ENCODE data around the gene ADCY4. TPM values are rescaled to one million over a fixed set of nuclear protein-coding genes. Genes with fewer than 3 reads are reported as not detected.

The ADCY4 gene
- polyA plus RNA-seq, 3 donors, result 0.69 to 11.9 (median 0.70) TPM

- Histone ChIP-seq H3K36me3 (replicated peaks in 1 of 2; ENCODE audit: control insufficient read depth in 1 of 2, insufficient read depth in 2 of 2, low read length in 2 of 2) (peaks cover 3 to 7% of the 10 kb centered on the region in 2 donors), H3K9ac (ENCODE audit: insufficient read depth, low read length, poor library complexity, severe bottlenecking) (no peak overlapping the region), H3K4me2 (replicated peaks; ENCODE audit: extremely low read depth, low read length, poor library complexity, severe bottlenecking) (no peak overlapping the region), H3K79me2 (ENCODE audit: insufficient read depth, low read length) (peaks cover 18% of the 10 kb centered on the region), H3K9me3 (replicated peaks in 1 of 2; ENCODE audit: control insufficient read depth in 1 of 2, insufficient read depth in 1 of 2, low read length in 2 of 2) (no peaks in the 10 kb centered on the region), H3K27me3 (ENCODE audit: control insufficient read depth in 2 of 2, insufficient read depth in 2 of 2, low read length in 2 of 2) (peaks cover 0 to 6% of the 10 kb centered on the region in 2 donors), H4K20me1 (ENCODE audit: insufficient read depth, low read length) (peaks cover 11% of the 10 kb centered on the region), H3K27ac (ENCODE audit: low read depth in 1 of 2, low read length in 2 of 2) (no peak overlapping the region), H3K4me3 (replicated peaks in 1 of 3; ENCODE audit: low read depth in 2 of 3, low read length in 3 of 3) (no peak overlapping the region), H3K4me1 (ENCODE audit: control insufficient read depth in 1 of 2, insufficient read depth in 2 of 2, low read length in 2 of 2) (peaks cover 25 to 39% of the 10 kb centered on the region in 2 donors), H2AFZ (ENCODE audit: insufficient read depth, low read depth, low read length, poor library complexity, severe bottlenecking) (no peak overlapping the region)
- intact Hi-C loops (cut with micrococcal nuclease), result no loop called here
- H3K4me1 Mint-ChIP-seq, result peaks cover 38% of the 10 kb centered on the region
- TF ChIP-seq CTCF (IDR thresholded peaks at IDR 0.05), result no peak
- H3K27me3 Mint-ChIP-seq (ENCODE audit: low read depth in 3 of 3), result peaks cover 0 to 5% (median 1%) of the 10 kb centered on the region in 3 donors
- no CpG with 5 or more reads among the region's 4 CpGs for WGBS (ENCODE audit: insufficient coverage)
- peaks cover 7 to 9% of the 10 kb centered on the region in 2 donors for H3K36me3 Mint-ChIP-seq
- H3K27ac Mint-ChIP-seq, result no peak overlapping the region
- H3K4me3 Mint-ChIP-seq, result no peak overlapping the region
- H3K9me3 Mint-ChIP-seq, result no peaks in the 10 kb centered on the region
- no peak for DNase-seq
These were observed 8.0 kb upstream of the ADCY4 start for GRCh38 chr14:24342889-24343288.

- H3K27ac Mint-ChIP-seq, result no peak overlapping the region
- H3K4me3 Mint-ChIP-seq, result no peak overlapping the region
- Histone ChIP-seq H3K27ac (ENCODE audit: low read depth in 1 of 2, low read length in 2 of 2) (no peak overlapping the region), H3K27me3 (ENCODE audit: control insufficient read depth in 2 of 2, insufficient read depth in 2 of 2, low read length in 2 of 2) (peaks cover 0 to under 1% of the 10 kb centered on the region in 2 donors), H3K9ac (ENCODE audit: insufficient read depth, low read length, poor library complexity, severe bottlenecking) (no peak overlapping the region), H3K79me2 (ENCODE audit: insufficient read depth, low read length) (peaks cover 21% of the 10 kb centered on the region), H3K9me3 (replicated peaks in 1 of 2; ENCODE audit: control insufficient read depth in 1 of 2, insufficient read depth in 1 of 2, low read length in 2 of 2) (no peaks in the 10 kb centered on the region), H3K4me2 (replicated peaks; ENCODE audit: extremely low read depth, low read length, poor library complexity, severe bottlenecking) (no peak overlapping the region), H3K4me1 (ENCODE audit: control insufficient read depth in 1 of 2, insufficient read depth in 2 of 2, low read length in 2 of 2) (peaks cover 42 to 62% of the 10 kb centered on the region in 2 donors), H2AFZ (ENCODE audit: insufficient read depth, low read depth, low read length, poor library complexity, severe bottlenecking) (no peak overlapping the region), H3K36me3 (replicated peaks in 1 of 2; ENCODE audit: control insufficient read depth in 1 of 2, insufficient read depth in 2 of 2, low read length in 2 of 2) (peaks cover 19 to 26% of the 10 kb centered on the region in 2 donors), H4K20me1 (ENCODE audit: insufficient read depth, low read length) (peaks cover 33% of the 10 kb centered on the region), H3K4me3 (replicated peaks in 1 of 3; ENCODE audit: low read depth in 2 of 3, low read length in 3 of 3) (no peak overlapping the region)
- H3K36me3 Mint-ChIP-seq, result peaks cover 29 to 30% of the 10 kb centered on the region in 2 donors
- no CpG with 5 or more reads among the region's 1 CpG for WGBS (ENCODE audit: insufficient coverage)
- peaks cover 61% of the 10 kb centered on the region for H3K4me1 Mint-ChIP-seq
- H3K9me3 Mint-ChIP-seq, result peaks cover 0 to under 1% (median 0%) of the 10 kb centered on the region in 7 donors
- no peak for DNase-seq
- intact Hi-C loops (cut with micrococcal nuclease), result no loop called here
- no peak for TF ChIP-seq CTCF (IDR thresholded peaks at IDR 0.05)
- H3K27me3 Mint-ChIP-seq (ENCODE audit: low read depth in 3 of 3), result peaks cover 1 to 10% (median 1%) of the 10 kb centered on the region in 3 donors
These were observed 5.7 kb upstream of the ADCY4 start for GRCh38 chr14:24340606-24341005.

Data from CD14-positive monocyte (primary cell).